Left ventricle myocardium inferior (tissue), 1 donor: ENCODE data around the gene ARHGAP45. TPM values are rescaled to one million over a fixed set of nuclear protein-coding genes. Genes with fewer than 3 reads are reported as not detected.
A peak's percentile ranks its signal among the peaks of the same experiment; 100 is the strongest.

ENCODE experiments used
- DNase-seq: peaks from one replicate; pipeline ENCODE4 v3.0.0-alpha.2; 2020
- H3K27ac ChIP-seq: fragments of 200-600 bp; replicated peaks from 2 replicates; pipeline ENCODE4 v1.8.0; 2021
- H3K27me3 ChIP-seq: fragments of 200-600 bp; 2 replicates; pipeline ENCODE4 v1.8.0; 2021; ENCODE audit warnings: low read depth
- H3K36me3 ChIP-seq: fragments of 200-600 bp; 2 replicates; pipeline ENCODE4 v1.8.0; 2021
- H3K4me1 ChIP-seq: fragments of 200-600 bp; 2 replicates; pipeline ENCODE4 v1.8.0; 2021
- H3K4me3 ChIP-seq: fragments of 200-600 bp; 2 replicates; pipeline ENCODE4 v1.8.0; 2021; ENCODE audit warnings: mild to moderate bottlenecking, moderate library complexity
- H3K9me3 ChIP-seq: fragments of 200-600 bp; replicated peaks from 2 replicates; pipeline ENCODE4 v1.8.0; 2021
- CTCF ChIP-seq: fragments of 200-600 bp; IDR thresholded peaks from 2 replicates; pipeline ENCODE4 v1.8.0; 2021; ENCODE audit warnings: antibody characterized with exemption, mild to moderate bottlenecking, borderline replicate concordance
- intact Hi-C: fragments of 100-400 bp; cut with micrococcal nuclease; formaldehyde crosslinking; loops from one replicate; pipeline ENCODE4 v1.11.0; 2022
- total RNA-seq: library from RNA; stranded (reverse); fragmentation: NEBNext Ultra II Directional; extraction: Animal tissue kit (Norgen Biotek cat#: 25700); gene quantifications from one replicate; pipeline ENCODE4 v1.2.1, GENCODE V29; 2021
- donor health status: DM: no; HTN: yes; CAD: no; lungs with severe emphysema.

The ARHGAP45 gene
- total RNA-seq, 1 donor from 2014 or later: 4.8 TPM

GRCh38 chr19:1081301-1082164 is 14.6 kb downstream of the ARHGAP45 start:
- peak overlapping the region; percentile 39 for H3K4me3 ChIP-seq
- no peak for TF ChIP-seq CTCF
- H3K4me1 ChIP-seq: peaks cover 10% of the 10 kb centered on the region
- H3K27me3 ChIP-seq: no peaks in the 10 kb centered on the region
- no peaks in the 10 kb centered on the region for H3K36me3 ChIP-seq
- H3K27ac ChIP-seq: no peak overlapping the region
- DNase-seq: no peak
- intact Hi-C loops: no loop called here
- no peaks in the 10 kb centered on the region for H3K9me3 ChIP-seq

- Histone ChIP-seq H3K27me3 (no peaks in the 10 kb centered on the region), H3K9me3 (no peaks in the 10 kb centered on the region), H3K4me3 (peak overlapping the region; percentile 39), H3K27ac (no peak overlapping the region), H3K36me3 (no peaks in the 10 kb centered on the region), H3K4me1 (peaks cover 10% of the 10 kb centered on the region)
- no peak for DNase-seq
- no peak for TF ChIP-seq CTCF
- intact Hi-C loops: no loop called here
Measured at GRCh38 chr19:1082165-1082927, 15.4 kb downstream of the ARHGAP45 start.

GRCh38 chr19:1082928-1083816 is 16.2 kb downstream of the ARHGAP45 start:
- intact Hi-C loops: no loop called here
- Histone ChIP-seq H3K9me3 (no peaks in the 10 kb centered on the region), H3K4me1 (peaks cover 10% of the 10 kb centered on the region), H3K4me3 (peak overlapping the region; percentile 39), H3K36me3 (peaks cover 6% of the 10 kb centered on the region), H3K27me3 (no peaks in the 10 kb centered on the region), H3K27ac (no peak overlapping the region)
- DNase-seq: no peak
- TF ChIP-seq CTCF: no peak

GRCh38 chr19:1084024-1084868 is 17.3 kb downstream of the ARHGAP45 start:
- Histone ChIP-seq H3K27me3 (no peaks in the 10 kb centered on the region), H3K4me1 (peaks cover 10% of the 10 kb centered on the region), H3K4me3 (no peak overlapping the region), H3K36me3 (peaks cover 17% of the 10 kb centered on the region), H3K9me3 (no peaks in the 10 kb centered on the region), H3K27ac (no peak overlapping the region)
- intact Hi-C loops: no loop called here
- DNase-seq: no peak
- TF ChIP-seq CTCF: no peak
